ENCODE measurements around the gene NR1I2.

Gene NR1I2

DNA sequence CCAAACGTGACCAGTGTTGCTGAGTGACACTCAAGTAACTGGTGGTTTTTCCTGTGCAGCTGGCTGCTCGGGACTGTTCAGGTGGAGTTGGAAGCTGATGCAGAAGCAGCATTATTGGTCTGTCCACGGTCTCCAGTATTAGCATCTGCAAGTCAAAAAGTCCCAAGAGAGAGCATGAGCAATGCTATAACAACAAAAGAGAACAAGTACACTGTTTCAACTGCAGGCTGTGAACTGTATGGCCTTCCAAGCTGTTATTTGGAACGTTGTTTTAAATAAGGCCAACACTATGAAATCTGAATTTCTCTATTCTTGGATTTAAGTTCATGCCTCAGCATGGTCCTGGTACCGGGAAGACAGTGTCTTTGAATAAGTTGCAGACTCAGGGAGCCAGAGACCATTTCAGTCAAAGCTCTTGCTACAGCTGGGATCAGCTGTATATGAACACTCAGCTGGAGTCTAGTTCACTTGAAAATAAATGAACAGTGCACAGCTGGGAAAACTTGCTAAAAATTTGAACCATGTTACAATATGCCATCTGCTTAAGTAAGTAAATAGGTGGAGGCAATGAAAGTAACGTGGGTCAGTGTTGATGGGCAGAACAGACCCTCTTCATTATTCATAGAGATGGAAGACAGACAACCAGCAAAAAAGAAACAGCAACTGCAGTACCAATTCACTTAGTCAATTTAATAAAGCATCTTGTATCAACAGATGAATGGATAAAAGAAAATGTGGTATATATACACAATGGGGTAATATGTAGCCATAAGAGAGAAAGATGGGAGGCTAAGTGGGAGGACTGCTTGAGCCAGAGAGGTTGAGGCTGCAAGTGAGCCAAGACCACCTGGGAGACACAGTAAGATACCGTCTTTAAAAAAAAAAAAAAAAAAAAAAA, 45.1 kb downstream of the NR1I2 start:
- Histone ChIP-seq H3K36me3 (ENCODE audit: control insufficient read depth in 1 of 2, insufficient read depth in 2 of 2, low read length in 2 of 2) (peaks cover 6 to 11% of the 10 kb centered on the region in 2 donors), H3K4me1 (ENCODE audit: control insufficient read depth in 1 of 2, insufficient read depth in 2 of 2, low read length in 2 of 2) (no peaks in the 10 kb centered on the region), H3K4me3 (ENCODE audit: low read depth in 1 of 2, low read length in 2 of 2) (no peak overlapping the region), H3K27me3 (ENCODE audit: low read depth, low read length) (no peaks in the 10 kb centered on the region), H3K9me3 (ENCODE audit: control insufficient read depth in 1 of 2, low read length in 2 of 2) (no peaks in the 10 kb centered on the region), H3K27ac (ENCODE audit: low read length) (no peak overlapping the region)

DNA sequence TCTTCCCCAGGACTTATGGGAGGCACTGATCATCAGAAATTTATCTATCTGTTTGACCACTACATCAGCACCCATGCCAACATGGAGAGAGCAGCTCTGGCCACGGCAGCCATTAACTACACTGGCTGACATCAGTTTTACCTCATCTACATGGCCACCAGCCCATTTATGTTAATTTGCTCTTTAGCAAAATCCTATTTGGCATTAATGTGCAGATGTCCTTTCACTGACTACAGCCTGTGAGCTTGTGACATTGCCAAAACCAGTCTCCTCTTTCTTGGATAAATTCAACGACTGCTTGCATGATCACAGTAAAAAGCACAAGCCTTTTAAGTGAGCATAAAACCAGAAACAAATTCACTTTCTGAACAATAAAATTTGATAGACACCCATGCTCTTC, 47.5 kb downstream of the NR1I2 start:
- no peak overlapping the region for H3K4me3 ChIP-seq (ENCODE audit: low read depth in 1 of 2, low read length in 2 of 2)
- no peaks in the 10 kb centered on the region for H3K9me3 ChIP-seq (ENCODE audit: control insufficient read depth in 1 of 2, low read length in 2 of 2)
- H3K4me1 ChIP-seq (ENCODE audit: control insufficient read depth in 1 of 2, insufficient read depth in 2 of 2, low read length in 2 of 2), result no peaks in the 10 kb centered on the region
- no peak overlapping the region for H3K27ac ChIP-seq (ENCODE audit: low read length)
- no peaks in the 10 kb centered on the region for H3K27me3 ChIP-seq (ENCODE audit: low read depth, low read length)
- peaks cover 6 to 11% of the 10 kb centered on the region in 2 donors for H3K36me3 ChIP-seq (ENCODE audit: control insufficient read depth in 1 of 2, insufficient read depth in 2 of 2, low read length in 2 of 2)

DNA sequence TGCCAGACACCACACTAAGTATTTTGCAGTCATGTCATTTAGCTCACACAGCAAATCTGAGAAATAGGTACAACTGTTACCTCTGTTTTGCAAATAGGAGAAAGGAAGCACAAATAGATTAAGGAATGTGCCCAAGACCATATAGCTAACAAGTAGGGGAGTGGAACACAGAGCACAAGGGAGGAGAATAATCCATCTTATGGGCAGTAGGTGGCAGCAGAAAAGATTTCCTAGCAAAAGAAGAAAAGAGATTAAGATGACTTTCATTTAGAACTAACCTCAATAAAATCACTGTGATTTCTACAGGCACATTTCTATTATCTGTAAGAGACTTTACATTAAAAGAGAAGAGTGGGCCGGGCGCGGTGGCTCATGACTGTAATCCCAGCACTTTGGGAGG, 49.1 kb downstream of the NR1I2 start:
- no peak overlapping the region for H3K4me3 ChIP-seq (ENCODE audit: low read depth in 1 of 2, low read length in 2 of 2)
- no peaks in the 10 kb centered on the region for H3K9me3 ChIP-seq (ENCODE audit: control insufficient read depth in 1 of 2, low read length in 2 of 2)
- no peaks in the 10 kb centered on the region for H3K4me1 ChIP-seq (ENCODE audit: control insufficient read depth in 1 of 2, insufficient read depth in 2 of 2, low read length in 2 of 2)
- H3K27ac ChIP-seq (ENCODE audit: low read length), result no peak overlapping the region
- peaks cover 2 to 5% of the 10 kb centered on the region in 2 donors for H3K36me3 ChIP-seq (ENCODE audit: control insufficient read depth in 1 of 2, insufficient read depth in 2 of 2, low read length in 2 of 2)
- no peaks in the 10 kb centered on the region for H3K27me3 ChIP-seq (ENCODE audit: low read depth, low read length)

DNA sequence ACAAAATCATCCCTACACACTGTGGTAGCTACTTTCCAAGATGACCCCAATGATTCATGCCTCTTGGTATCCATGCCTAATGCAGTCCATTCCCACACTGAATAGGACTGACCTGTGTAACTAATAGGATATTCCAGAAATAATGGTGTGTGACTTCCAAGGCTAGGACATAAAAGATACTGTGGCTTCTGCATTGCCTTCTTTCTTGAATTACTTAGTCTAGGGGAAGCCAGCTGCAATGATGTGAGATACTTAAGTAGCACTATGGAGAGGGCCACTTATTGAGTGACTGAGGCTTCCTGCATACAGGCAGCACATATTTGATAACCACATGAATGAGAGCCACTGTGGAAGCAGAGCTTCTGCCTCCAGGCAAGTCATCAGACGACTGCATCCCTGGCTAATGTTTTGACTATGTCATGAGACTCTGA, 50.1 kb downstream of the NR1I2 start:
- H3K4me3 ChIP-seq (ENCODE audit: low read depth in 1 of 2, low read length in 2 of 2), result no peak overlapping the region
- no peak overlapping the region for H3K27ac ChIP-seq (ENCODE audit: low read length)
- H3K27me3 ChIP-seq (ENCODE audit: low read depth, low read length), result no peaks in the 10 kb centered on the region
- no peaks in the 10 kb centered on the region for H3K9me3 ChIP-seq (ENCODE audit: control insufficient read depth in 1 of 2, low read length in 2 of 2)
- H3K36me3 ChIP-seq (ENCODE audit: control insufficient read depth in 1 of 2, insufficient read depth in 2 of 2, low read length in 2 of 2), result peaks cover 0 to under 1% of the 10 kb centered on the region in 2 donors
- H3K4me1 ChIP-seq (ENCODE audit: control insufficient read depth in 1 of 2, insufficient read depth in 2 of 2, low read length in 2 of 2), result no peaks in the 10 kb centered on the region

DNA sequence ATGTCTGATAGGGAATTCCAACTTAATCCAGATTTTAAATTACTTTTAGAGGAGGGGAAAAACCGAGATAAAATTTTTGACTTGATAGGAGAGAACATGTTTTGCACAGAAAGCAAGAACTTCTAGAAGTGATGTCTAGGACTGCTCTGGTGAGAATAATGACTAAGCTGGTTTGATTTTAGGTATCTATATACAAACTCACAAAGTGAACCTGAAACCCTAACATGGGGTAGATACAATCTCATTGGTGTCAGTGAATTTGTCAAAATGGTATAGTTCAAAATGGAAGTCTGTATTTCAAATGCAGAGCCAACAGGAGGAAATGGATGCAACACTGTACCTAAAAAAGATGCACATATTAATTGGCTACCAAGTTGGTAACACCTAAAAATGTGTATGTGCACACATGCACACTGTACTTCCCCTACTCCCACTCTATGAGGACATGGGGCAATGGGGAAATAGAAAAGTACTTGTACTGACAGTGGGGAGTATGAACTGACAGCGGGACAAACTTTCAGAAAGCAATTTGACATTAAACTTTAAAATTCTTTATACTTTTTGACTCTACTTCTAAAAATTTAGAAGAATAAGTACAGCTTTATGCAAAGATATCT, 53.0 kb downstream of the NR1I2 start:
- Histone ChIP-seq H3K27me3 (ENCODE audit: low read depth, low read length) (no peaks in the 10 kb centered on the region), H3K27ac (ENCODE audit: low read length) (no peak overlapping the region), H3K4me1 (ENCODE audit: control insufficient read depth in 1 of 2, insufficient read depth in 2 of 2, low read length in 2 of 2) (no peaks in the 10 kb centered on the region), H3K4me3 (ENCODE audit: low read depth in 1 of 2, low read length in 2 of 2) (no peak overlapping the region), H3K36me3 (ENCODE audit: control insufficient read depth in 1 of 2, insufficient read depth in 2 of 2, low read length in 2 of 2) (no peaks in the 10 kb centered on the region), H3K9me3 (ENCODE audit: control insufficient read depth in 1 of 2, low read length in 2 of 2) (no peaks in the 10 kb centered on the region)

DNA sequence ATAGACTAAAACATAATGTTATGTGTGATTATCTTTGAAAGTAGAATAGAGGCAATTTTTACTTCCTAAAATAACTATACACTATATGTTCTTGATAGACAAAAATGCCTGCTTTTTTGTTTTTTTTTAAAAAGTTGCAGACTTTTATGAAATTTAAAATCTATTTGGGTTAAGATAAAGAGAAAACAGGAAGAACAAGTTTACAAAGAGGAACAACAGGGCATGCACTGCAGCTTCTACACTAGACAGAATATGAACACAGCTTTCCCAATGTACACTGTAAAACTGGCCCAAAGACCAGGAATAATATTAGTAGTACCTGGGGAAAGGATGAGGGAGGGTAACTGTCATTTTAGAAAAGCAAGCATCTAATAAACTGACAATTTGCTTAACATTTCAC, 53.7 kb downstream of the NR1I2 start:
- no peaks in the 10 kb centered on the region for H3K4me1 ChIP-seq (ENCODE audit: control insufficient read depth in 1 of 2, insufficient read depth in 2 of 2, low read length in 2 of 2)
- no peaks in the 10 kb centered on the region for H3K36me3 ChIP-seq (ENCODE audit: control insufficient read depth in 1 of 2, insufficient read depth in 2 of 2, low read length in 2 of 2)
- no peak overlapping the region for H3K4me3 ChIP-seq (ENCODE audit: low read depth in 1 of 2, low read length in 2 of 2)
- no peak overlapping the region for H3K27ac ChIP-seq (ENCODE audit: low read length)
- no peaks in the 10 kb centered on the region for H3K9me3 ChIP-seq (ENCODE audit: control insufficient read depth in 1 of 2, low read length in 2 of 2)
- H3K27me3 ChIP-seq (ENCODE audit: low read depth, low read length), result no peaks in the 10 kb centered on the region

DNA sequence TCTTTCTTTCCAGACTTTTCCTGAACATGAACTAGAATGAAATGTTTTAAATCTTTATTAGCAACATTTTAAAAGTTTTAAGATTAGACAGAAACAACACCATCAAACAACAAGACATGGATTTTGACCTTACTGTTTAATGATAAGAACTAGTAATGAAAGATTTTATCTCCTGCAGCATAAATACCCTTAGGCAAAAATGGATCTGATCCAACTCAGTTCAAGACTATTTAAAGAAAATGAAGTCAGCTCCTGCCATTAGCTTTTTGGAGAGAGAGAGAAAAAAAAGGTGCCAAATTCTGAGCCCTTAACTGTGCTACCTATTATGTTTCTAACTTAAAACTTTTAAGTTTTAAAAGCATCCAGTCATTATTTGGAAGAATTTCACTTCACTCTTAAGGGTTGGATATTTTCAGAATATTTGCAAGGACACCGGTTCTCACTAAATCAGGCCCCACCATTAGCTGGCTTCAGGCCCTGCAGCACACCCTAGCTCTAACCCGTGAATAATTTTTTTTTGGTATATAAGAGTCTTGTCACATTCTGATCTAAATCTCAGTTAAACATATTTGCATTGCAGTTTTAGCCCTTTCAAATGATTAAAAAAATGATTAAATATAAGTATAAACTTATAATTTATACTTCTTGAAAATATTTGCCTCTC, 60.0 kb downstream of the NR1I2 start:
- Histone ChIP-seq H3K36me3 (ENCODE audit: control insufficient read depth in 1 of 2, insufficient read depth in 2 of 2, low read length in 2 of 2) (peaks cover 0 to 3% of the 10 kb centered on the region in 2 donors), H3K4me1 (ENCODE audit: control insufficient read depth in 1 of 2, insufficient read depth in 2 of 2, low read length in 2 of 2) (peaks cover 0 to 7% of the 10 kb centered on the region in 2 donors), H3K27ac (ENCODE audit: low read length) (no peak overlapping the region)

DNA sequence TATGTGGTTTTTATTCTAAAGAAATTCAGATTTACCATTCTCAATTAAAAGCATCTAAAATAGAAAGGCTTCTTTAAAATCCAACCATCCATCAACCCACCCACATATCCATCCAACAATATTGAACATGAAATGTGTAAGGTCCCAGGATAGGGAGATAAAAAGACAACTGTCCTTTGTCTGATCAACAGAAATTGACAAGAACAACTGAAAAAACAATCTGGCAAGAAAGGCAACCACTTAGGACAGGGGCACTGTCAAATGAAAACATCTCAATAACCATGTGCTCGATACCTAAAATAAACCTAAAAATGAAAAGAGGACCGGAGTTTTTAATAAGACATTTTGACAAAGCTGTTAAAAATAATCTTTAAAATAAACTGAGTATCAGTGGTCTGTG, 67.2 kb downstream of the NR1I2 start:
- Histone ChIP-seq H3K27me3 (ENCODE audit: low read depth, low read length) (no peaks in the 10 kb centered on the region), H3K4me1 (ENCODE audit: control insufficient read depth in 1 of 2, insufficient read depth in 2 of 2, low read length in 2 of 2) (no peaks in the 10 kb centered on the region), H3K4me3 (ENCODE audit: low read depth in 1 of 2, low read length in 2 of 2) (no peak overlapping the region), H3K36me3 (ENCODE audit: control insufficient read depth in 1 of 2, insufficient read depth in 2 of 2, low read length in 2 of 2) (peaks cover 0 to 7% of the 10 kb centered on the region in 2 donors), H3K27ac (ENCODE audit: low read length) (no peak overlapping the region), H3K9me3 (ENCODE audit: control insufficient read depth in 1 of 2, low read length in 2 of 2) (no peaks in the 10 kb centered on the region)

More for the DNA sequence above, 60.0 kb downstream of the NR1I2 start:
- no peaks in the 10 kb centered on the region for H3K9me3 ChIP-seq (ENCODE audit: control insufficient read depth in 1 of 2, low read length in 2 of 2)
- H3K4me3 ChIP-seq (ENCODE audit: low read depth in 1 of 2, low read length in 2 of 2), result no peak overlapping the region
- no peaks in the 10 kb centered on the region for H3K27me3 ChIP-seq (ENCODE audit: low read depth, low read length)

DNA sequence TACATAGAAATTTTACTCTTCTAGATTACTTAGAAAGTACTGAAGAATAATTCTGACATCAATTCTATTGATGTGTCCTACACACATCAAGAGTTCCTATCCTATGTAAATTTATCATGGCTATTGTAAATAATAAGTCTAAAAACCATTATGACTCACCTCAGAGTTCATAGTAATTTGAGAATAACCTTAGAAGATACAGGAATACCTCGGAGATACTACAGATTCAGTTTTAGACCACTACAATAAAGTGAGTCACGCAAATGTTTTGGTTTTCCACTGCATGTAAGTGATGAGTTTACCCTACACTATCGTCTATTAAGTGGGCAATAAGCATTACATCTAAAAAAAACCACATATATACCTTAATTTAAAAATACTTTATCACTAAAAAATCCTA, 74.8 kb downstream of the NR1I2 start:
- Histone ChIP-seq H3K36me3 (ENCODE audit: control insufficient read depth in 1 of 2, insufficient read depth in 2 of 2, low read length in 2 of 2) (peaks cover 0 to 22% of the 10 kb centered on the region in 2 donors), H3K4me3 (ENCODE audit: low read depth in 1 of 2, low read length in 2 of 2) (no peak overlapping the region), H3K27ac (ENCODE audit: low read length) (no peak overlapping the region), H3K9me3 (ENCODE audit: control insufficient read depth in 1 of 2, low read length in 2 of 2) (peaks cover 0 to 3% of the 10 kb centered on the region in 2 donors), H3K4me1 (ENCODE audit: control insufficient read depth in 1 of 2, insufficient read depth in 2 of 2, low read length in 2 of 2) (no peaks in the 10 kb centered on the region), H3K27me3 (ENCODE audit: low read depth, low read length) (no peaks in the 10 kb centered on the region)

DNA sequence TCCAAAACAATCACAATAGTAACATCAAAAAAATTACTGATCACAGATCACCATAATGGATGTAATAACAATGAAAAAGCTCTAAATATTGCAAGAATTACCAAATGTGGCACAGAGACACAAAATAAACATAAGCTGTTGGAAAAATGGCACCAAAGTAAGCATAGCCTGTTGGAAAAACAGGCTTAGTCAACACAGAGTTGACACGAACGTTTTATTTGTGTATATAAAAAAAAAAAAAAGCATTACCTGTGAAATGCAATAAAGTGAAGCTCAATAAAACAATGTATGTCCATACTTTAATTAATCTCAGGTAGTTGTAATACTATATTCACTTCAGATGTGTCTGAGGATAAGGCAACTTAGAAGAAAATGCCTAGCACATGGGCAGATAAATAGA, 77.1 kb downstream of the NR1I2 start:
- Histone ChIP-seq H3K36me3 (ENCODE audit: control insufficient read depth in 1 of 2, insufficient read depth in 2 of 2, low read length in 2 of 2) (peaks cover 11 to 34% of the 10 kb centered on the region in 2 donors), H3K4me3 (ENCODE audit: low read depth in 1 of 2, low read length in 2 of 2) (no peak overlapping the region), H3K27ac (ENCODE audit: low read length) (no peak overlapping the region), H3K9me3 (ENCODE audit: control insufficient read depth in 1 of 2, low read length in 2 of 2) (peaks cover 0 to 3% of the 10 kb centered on the region in 2 donors), H3K4me1 (ENCODE audit: control insufficient read depth in 1 of 2, insufficient read depth in 2 of 2, low read length in 2 of 2) (no peaks in the 10 kb centered on the region), H3K27me3 (ENCODE audit: low read depth, low read length) (no peaks in the 10 kb centered on the region)

DNA sequence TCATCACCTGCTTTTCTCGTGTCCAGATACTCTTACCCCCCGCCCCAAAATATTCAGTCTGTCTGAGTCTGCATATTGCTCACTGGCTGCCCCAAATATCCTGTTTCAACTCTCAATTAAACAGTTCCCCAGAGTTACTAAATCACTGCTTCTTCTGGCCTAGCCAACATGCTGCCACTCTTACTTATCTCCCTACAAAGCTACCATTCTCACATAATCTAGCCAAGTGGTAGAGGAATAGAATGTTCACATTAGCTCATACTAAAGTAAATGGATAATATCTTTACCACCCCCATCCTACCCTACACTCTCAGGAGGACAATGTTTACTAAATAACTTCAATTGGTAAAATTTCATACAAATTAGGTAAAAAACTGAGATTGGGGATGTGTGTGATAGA, 77.8 kb downstream of the NR1I2 start:
- Histone ChIP-seq H3K9me3 (ENCODE audit: control insufficient read depth in 1 of 2, low read length in 2 of 2) (peaks cover 0 to 3% of the 10 kb centered on the region in 2 donors), H3K36me3 (ENCODE audit: control insufficient read depth in 1 of 2, insufficient read depth in 2 of 2, low read length in 2 of 2) (peaks cover 11 to 40% of the 10 kb centered on the region in 2 donors), H3K4me1 (ENCODE audit: control insufficient read depth in 1 of 2, insufficient read depth in 2 of 2, low read length in 2 of 2) (no peaks in the 10 kb centered on the region), H3K27ac (ENCODE audit: low read length) (no peak overlapping the region), H3K4me3 (ENCODE audit: low read depth in 1 of 2, low read length in 2 of 2) (no peak overlapping the region), H3K27me3 (ENCODE audit: low read depth, low read length) (no peaks in the 10 kb centered on the region)
